HG03196 (cell line): ENCODE results near the gene SCD5.

Experiments
- ATAC-seq: cut with Tn5 transposase; IDR thresholded peaks from one replicate; pipeline ENCODE4 v1.9.1; 2021; ENCODE audit not compliant: unreplicated experiment

The SCD5 gene

DNA sequence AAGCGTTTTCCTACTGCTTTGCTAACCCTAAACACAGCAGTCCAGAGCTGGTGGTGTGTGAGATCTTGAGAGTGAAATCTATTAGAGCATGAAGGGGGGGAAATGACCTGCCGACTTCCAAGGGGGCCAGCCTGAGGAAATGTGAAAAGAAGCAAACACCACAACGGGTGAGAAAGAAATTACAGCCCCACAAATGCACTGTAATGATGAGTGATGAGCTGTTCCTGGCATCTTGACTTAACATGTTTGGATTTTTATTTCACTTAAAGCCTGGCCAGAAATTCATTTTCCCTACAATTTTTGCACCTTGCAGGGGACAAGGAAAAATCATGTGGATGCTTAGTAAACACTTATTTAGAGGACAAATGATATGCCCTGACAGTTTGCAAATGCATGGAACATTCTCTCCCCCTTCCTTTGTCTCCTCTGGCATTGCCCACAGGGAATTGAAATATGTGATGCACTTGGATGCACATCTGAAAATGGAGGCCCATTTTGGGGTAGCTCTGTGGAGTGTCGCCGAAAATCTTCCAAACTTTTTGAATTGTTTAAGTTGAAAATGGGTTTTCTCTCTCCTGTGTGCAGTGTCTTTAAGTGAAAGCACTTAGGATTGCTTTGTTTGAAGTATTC is 152.5 kb downstream of the SCD5 start:
- ATAC-seq: no peak

DNA sequence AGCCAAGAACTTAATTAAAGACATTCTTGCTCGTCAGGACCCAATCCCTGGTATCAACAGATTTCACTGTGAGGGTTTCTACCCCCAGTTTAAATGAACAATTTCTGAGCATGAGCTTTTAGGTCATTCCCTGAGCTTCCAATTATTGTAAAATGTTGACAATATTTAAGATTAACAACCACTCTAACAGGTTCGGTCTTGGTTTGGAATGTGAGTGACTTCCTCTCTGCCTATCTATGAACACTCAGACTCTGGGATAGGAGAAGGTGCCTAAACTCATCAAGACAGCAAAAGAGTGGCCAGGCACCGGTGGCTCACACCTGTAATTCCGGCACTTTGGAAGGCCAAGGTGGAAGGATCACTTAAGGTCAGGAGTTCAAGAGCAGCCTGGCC is 153.9 kb downstream of the SCD5 start:
- ATAC-seq: no peak

DNA sequence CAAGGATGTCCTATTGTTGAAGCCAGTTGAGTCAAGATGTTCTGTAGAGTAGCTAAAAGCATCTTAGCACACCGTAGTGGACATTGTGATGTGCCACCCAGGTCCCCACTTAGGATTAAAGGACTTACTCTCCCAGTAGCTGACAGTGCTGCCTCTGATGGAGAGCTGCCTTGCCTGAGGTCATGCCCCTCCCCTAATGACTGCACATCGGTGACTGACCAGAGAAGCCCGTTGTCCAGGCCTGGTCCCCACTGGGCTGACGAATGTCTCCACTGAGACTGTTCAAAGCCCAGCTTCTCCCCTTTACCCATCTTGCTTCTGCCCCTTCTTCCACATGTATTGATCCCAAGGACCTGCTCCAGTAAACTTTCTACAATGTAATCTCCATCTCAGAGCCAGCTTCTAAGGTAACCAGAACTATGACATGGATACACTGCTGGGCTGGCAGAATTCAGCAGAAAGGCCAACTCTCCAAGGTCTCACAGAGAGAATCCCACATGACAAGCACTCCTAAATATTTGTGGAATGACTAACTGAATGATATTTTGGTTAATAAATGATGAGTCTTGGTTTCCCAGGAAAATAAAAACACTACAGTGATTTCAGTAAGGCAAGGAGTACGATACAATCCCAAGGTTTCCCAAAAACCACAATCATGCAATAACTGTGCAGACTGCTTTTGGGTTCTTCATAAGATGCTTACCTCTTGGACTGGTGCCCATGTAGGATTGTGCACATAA is 154.4 kb downstream of the SCD5 start:
- no peak for ATAC-seq

DNA sequence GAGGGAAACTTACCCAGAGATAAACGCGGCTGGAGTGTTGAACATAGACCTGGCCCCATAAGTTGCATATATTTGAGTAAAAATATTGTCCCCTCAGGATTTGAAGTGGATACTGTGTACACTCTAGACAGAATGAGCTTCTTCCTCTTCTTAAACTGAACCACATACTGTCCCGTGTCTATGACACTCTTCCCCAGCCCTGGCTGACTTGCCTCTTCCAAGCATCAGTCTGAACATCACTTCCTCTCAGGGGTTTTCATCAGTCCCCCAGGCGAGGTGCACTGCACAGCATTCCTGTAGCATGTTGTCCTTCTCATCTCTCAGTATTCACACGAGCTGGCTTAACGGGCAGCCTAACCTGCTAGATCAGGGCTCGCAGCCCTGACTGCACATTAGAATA is 156.3 kb downstream of the SCD5 start:
- ATAC-seq: no peak

DNA sequence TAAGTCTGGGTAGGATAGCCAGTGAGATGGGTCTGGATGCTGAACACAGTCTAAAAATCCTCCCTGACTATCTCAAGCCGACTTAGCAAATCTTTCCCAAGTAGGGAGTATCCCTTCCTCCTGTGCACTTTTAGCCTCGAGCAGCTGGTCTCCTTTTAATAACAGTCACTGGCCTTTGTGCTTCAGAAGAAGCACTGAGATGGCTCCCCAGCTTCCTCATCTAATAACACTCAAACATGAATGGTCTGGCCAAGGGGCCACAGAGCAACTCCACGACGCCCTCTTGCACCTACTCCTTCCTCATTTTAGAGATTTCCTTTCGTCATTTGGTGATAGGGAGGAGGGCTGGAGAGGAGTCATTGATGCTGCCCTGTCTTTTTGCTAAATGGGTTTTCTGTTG is 158.1 kb downstream of the SCD5 start:
- ATAC-seq: no peak

DNA sequence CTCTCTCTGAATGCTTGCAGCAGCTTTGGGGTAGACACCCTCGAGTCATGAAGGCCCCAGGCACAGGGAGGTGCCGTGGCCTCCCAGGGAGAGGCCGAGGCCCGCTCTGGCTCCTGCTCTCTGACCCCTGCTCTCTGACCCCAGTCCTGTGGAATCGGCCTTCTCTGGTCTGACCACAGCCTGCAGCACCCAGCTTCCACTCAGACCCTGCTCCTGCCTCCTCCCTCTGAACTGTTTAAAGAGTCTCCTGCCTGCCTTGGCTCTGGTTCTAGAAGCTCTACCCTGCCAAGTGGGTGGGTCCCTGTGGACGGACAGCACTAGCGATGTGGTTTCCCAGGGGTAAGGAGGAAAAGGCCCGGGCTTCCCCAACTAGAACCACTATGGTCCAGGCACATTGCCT is 158.6 kb downstream of the SCD5 start:
- ATAC-seq: no peak

DNA sequence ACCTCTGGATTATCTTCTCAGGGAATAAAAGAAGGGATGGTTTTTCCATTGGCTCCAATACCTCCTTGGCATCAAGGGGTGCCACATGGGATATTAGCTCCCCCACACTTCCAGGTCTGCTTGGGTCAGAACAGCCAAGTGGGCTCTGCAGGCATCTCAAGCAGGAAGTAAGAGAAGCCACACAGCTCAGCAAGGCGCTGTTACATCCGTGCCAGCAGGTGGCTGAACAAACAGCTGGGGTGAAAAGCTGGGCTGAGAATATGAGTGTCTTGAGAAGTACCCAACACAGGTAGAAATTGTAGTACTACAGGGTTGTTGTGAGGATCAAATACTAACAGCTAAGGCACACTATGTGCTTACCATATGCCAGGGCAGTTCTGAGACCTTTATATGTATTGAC is 160.1 kb downstream of the SCD5 start:
- no peak for ATAC-seq

DNA sequence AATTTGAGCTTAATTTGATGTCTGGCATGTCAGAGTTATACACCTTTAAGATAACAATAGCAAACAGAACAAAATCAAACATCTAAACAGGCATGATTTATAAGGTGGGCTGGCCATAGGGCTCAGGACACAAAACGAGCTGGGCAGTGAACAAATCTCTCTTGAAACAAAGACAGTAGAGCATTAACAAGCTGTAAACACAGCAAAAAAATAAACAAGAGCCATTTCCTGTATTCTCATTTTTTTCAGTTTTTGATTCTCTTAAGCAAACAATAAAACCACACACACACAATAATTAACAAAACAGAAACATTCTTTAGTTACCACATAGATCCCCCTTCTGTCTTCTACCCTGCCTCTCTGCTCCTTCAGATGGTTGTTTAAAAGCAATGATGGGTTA is 168.5 kb downstream of the SCD5 start:
- ATAC-seq: no peak

DNA sequence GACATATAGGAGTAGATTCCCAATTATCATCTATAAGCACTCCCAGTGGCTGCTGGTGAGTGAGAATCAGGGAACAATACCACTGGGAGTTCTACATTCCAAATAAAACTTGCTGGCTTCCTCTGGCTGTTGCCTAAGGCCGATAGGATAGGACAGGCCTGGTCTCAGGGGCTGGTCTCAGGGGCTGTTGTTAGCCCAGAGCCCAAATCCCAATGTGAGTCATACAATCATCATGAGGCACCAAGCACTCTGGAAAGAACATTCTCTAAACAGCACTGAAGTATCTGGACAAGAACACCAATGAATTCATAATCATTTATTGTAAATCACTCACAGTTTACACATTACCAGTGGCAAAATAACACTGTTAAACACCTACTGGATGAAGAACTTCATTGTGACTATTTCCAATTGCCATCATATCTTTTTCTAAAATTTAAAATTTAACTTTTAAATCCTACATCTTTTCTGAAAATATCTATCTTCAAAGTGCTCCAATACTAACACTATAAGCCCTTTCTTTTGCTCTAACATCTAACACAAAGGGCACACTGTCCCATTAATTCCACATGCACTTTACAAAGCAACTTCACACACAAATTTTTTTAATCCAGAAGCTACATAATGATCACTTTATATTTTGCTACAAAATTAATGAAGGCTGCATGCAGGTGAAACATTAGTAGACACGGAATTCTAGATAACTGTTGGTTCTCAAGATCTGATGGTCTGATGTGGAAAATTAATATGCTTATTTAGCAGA is 169.2 kb downstream of the SCD5 start:
- ATAC-seq: no peak

DNA sequence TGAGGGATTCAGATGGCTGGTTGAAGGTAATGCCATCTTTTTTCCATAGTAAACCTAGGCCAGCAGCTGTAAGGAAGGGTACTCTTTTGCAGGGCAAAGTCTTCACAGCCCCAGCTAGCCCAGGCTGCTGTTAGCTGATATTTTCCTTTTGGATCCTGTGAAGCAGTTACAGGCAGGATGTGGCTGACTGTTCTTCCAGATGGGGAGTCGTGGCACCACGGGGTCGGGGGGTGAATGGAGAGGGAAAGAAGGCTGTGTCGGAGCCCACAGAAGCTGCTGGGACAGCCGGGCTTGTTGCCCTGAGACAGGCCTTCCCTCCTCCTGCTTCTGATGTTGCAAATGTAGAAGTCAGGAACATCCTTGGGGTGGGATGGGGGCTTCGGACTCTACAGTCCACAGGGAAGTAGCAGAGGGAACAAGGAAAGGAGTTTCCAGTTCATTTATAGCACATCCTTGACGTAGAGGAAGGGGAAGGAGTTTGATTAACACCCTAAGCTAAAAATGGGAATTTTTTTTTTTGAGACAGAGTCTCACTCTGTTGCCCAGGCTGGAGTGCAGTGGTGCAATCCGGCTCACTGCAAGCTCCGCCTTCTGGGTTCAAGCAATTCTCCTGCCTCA is 172.2 kb downstream of the SCD5 start:
- ATAC-seq: no peak

DNA sequence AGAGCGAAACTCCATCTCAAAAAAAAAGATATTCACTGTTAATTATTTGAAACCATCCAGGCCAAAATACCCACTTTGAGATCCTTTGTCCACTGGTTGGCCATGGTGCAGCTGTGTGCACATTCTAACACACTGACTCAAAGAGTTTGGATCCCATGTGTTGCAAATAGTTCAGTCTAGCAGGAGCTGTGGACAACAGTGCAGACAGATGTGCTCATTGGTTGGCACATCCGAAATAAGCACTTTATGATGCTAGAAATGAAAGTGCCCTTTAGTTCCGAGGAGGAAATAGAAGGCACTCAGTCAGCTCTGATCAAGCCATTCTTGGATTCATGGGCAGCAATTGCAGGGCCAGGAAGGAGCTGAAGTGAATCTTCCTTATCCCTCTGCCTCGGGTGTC is 173.8 kb downstream of the SCD5 start:
- ATAC-seq: no peak

DNA sequence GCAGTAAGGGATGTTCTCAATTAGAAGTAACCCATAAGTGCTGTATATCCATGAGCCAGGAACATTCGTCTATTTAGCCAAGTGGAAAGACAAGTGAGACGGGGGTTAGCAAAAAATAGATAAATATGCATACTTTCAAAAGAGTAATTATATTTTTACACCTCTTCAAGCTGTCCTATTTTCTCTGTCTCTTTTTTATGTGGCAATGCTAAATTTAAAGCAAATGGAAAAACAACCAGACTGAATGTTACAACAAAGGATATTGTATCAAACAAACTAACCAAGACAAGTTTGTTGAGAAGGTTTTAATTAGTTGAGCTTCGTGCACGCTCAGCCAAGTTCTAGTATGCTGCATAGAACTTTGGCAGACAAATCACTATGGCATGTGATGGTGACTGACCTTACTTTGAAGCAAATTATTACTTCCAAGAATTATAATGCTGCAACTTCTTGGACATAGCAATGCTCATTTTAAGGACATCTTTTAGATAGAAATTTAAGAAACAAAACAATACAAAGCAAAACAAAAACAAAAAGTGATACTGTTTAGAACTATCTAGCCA is 175.4 kb downstream of the SCD5 start:
- ATAC-seq: no peak

DNA sequence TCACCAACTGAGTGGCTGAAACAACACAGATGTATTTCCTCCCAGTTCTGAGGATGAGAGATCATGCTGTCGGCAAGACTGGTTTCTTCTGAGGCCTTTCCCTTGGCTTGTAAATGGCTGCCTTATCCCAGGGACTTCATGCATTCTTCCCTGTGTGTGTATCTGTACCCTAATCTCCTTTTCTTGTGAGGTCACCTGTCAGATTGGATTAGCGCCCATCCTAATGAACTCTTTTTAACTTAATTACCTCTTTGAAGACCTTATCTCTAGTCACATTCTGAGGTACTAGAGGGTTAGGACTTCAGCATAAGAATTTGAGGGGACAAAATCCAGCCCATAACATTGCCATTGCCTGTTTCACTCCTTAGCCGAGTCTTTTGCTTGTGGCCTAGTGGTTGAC is 177.3 kb downstream of the SCD5 start:
- ATAC-seq: no peak

DNA sequence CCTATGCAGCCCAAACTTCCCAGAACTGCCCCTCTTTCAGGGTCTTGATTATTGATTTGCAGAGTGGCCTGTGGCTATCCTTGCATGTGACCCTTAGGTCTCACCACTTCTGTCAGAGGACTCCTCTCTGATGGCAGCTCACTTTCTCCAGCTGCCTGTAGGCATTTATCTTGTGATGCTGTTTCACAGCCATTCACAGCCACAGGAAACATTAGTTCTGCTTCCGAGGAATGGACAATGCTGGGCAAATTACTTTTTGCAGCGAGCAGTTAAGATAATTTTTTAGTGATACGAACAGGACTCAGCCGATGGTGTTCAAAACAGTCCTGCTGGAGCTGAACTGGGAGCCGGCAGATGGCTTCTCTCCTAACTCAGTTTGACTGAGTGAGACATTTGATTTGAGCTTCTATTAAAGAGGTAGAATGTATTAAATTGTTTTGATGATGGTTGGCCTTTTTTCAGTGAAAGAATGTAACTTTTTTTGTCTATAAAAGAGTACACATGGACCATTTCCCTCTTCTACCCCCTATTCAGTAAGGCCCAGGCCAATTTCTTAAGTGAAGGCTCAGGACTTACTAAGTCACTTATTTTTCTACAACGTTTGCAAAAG is 178.4 kb downstream of the SCD5 start:
- ATAC-seq: no peak

DNA sequence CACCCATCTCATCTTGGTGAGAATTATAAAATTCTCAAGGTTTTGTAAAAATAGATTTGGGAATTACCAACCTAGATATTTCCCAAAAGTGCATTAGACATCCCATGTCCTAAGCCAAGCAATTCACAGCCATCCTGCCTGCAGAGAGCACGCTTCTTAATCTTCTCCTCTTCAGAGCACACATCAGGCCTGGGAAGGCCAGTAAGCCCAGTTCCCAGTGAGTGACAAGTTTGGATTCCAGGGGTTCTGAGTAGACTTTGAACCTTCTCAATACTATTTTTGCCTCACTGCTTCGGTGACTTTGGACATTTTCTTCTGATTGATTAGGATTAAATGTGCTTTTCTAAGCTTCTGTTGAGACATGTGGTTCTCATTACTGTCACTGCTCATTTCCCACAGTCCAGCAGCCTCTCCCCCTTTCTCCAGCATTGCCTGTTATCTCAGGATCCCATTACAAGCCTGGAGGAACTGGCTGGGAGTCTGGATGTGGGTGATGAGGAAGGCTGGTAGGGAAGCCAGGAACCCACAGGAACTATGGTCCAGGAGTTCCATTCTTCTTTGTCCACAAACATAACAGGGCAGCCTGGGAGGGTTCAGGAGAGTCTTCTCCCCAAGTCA is 180.4 kb downstream of the SCD5 start:
- ATAC-seq: no peak

DNA sequence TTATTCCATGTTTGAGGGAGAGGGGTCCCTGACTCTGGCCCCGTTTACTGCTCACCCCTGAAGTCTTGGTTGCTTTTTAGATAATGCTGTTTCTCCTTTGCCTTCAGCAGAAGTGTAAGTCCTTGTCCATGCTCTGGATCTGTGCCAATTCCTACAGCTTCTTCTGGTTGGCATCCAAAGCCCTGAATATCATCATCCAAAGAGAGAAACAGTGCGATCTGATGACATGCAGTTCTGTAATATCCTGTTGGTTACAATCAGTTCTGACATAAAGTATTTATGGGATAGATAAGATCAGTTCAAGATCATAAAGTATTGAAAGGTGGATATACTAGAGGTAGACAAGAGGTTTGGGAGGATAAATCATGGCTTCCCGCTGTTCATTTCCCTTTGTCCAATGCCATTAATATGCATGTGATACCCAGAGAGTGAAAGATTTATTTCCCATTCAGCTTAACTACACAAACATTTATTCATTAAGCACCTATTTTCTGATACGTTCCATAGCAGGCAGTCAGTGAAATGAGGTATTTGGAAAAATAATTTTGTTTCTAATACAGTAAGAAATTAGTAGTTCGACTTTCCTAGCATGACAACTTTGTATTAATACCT is 183.7 kb downstream of the SCD5 start:
- no peak for ATAC-seq

DNA sequence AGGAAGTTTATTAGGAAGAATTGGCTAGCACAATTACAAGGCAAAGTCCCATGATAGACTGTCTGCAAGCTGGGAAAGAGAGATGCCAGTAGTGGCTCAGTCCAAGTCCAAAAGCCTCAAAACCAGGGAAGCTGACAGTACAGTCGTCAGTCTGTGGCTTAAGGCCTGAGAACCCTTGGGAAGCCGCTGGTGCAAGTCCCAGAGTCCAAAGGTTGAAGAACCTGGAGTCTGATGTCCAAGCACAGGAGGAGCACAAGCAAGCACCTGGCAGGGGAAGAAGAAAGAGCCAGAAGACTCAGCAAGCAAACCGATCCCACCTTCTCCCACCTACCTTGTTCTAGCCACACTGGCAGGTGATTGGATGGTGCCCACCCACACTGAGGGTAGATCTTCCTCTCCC is 185.5 kb downstream of the SCD5 start:
- no peak for ATAC-seq

DNA sequence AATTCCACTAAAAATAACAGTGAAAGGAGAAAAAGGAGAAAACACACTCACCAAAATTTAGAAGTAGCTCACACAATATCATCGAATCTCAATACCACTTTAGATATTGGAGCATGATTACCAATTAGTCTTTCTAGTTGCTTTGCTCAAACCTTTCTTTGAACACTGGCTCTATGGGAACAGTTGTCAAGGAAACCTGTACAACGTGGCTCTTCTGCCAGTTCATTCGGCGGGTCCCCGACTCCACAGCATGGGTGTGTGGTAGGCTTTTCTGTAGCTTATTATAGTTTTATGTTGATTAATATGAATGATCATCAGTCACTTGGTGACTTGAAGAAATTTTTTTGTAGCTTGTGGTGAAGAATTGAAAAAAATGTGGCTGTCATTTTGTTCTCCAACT is 186.6 kb downstream of the SCD5 start:
- no peak for ATAC-seq

DNA sequence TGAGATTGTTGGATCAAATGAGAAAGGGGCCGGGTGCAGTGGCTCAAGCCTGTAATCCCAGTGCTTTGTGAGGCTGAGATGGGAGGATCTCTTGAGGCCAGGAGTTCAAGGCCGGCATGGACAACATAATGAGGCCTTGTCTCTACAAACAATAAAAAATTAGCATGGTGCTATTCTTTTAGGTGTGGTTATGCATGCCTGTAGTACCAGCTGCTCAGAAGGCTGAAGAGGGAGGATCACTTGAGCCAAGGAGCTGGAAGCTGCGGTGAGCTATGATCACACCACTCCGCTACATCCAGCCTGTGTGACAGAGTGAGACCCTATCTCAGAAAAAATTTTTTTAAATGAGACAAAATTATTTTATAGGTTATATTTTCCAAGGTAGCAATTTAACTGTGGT is 187.1 kb downstream of the SCD5 start:
- ATAC-seq: no peak

DNA sequence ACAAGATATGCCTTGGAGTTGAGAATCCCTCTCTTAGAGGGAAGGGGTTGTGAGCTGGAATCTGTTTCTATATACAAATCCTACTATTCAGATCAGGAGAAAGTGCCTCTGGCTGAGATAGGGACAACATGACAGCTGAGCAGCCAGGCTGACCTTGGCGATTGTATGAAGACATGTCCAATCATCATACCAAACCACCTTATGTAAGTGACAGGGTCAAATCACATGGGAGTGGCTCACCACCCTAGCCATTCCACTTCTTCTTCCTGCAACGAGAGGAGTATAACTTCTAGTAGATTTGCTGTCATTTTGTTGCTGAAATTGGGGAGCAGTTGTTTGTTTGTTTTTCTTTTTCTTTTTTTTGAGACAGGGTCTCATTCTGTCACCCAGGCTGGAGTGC is 188.6 kb downstream of the SCD5 start:
- ATAC-seq: no peak
